GM19099 (cell line): Measurements from ENCODE around the gene COMT.

Experiments
- POLR2A ChIP-seq: IDR thresholded peaks from 3 replicates; pipeline ENCODE4 v1.6.1; 2011; ENCODE audit warnings: low read depth; ENCODE audit not compliant: insufficient read length; ENCODE audit errors: extremely low read depth

The COMT gene

GRCh38 chr22:19979712-19980493 lies 38.3 kb downstream of the COMT start:
- no peak for TF ChIP-seq POLR2A

GRCh38 chr22:19980766-19981165 lies 39.2 kb downstream of the COMT start:
- TF ChIP-seq POLR2A, result no peak

GRCh38 chr22:19981171-19981960 lies 39.8 kb downstream of the COMT start:
- TF ChIP-seq POLR2A, result no peak

- TF ChIP-seq POLR2A, result no peak
Measured at GRCh38 chr22:19981961-19982920, 40.7 kb downstream of the COMT start.

- no peak for TF ChIP-seq POLR2A
Measured at GRCh38 chr22:19982991-19983578, 41.5 kb downstream of the COMT start.

- TF ChIP-seq POLR2A, result no peak
Measured at GRCh38 chr22:19983741-19984140, 42.2 kb downstream of the COMT start.

- TF ChIP-seq POLR2A, result no peak
Measured at GRCh38 chr22:19984201-19984753, 42.7 kb downstream of the COMT start.

GRCh38 chr22:19984851-19985811 lies 43.6 kb downstream of the COMT start:
- no peak for TF ChIP-seq POLR2A

- TF ChIP-seq POLR2A, result no peak
Measured at GRCh38 chr22:19986011-19986409, 44.4 kb downstream of the COMT start.

GRCh38 chr22:19986410-19987341 lies 45.1 kb downstream of the COMT start:
- TF ChIP-seq POLR2A, result no peak

GRCh38 chr22:19987394-19988306 lies 46.1 kb downstream of the COMT start:
- no peak for TF ChIP-seq POLR2A
